ENCODE measurements around the gene KCNN3. TPM values are rescaled to one million over a fixed set of nuclear protein-coding genes. Genes with fewer than 3 reads are reported as not detected.

The KCNN3 gene
- total and polyA plus RNA-seq, 4 donors, result 0.08 to 4.7 (median 1.8) TPM

- H3K27me3 ChIP-seq (ENCODE audit: control insufficient read depth in 1 of 2, insufficient read depth in 2 of 2, low read length in 1 of 2), result no peaks in the 10 kb centered on the region
- DNase-seq (no peak), ATAC-seq (ENCODE audit: low FRiP score) (no peak)
- 91 to 95% methylated on average over 11 of the region's 11 CpGs for WGBS, 2 donors
- no peak overlapping the region for H3K4me3 ChIP-seq (ENCODE audit: low read length in 2 of 2)
- intact Hi-C loops (cut with DNase I), result no loop called here
- H3K4me1 ChIP-seq (ENCODE audit: control insufficient read depth in 1 of 2, insufficient read depth in 2 of 2, low read length in 2 of 2), result no peaks in the 10 kb centered on the region
- no peaks in the 10 kb centered on the region for H3K36me3 ChIP-seq (ENCODE audit: control insufficient read depth in 1 of 2, insufficient read depth in 2 of 2, low read length in 1 of 2)
- H3K9me3 ChIP-seq (ENCODE audit: control insufficient read depth, low read length), result no peaks in the 10 kb centered on the region
- H3K27ac ChIP-seq (ENCODE audit: low read depth in 1 of 2, low read length in 2 of 2), result no peak overlapping the region
Observed at GRCh38 chr1:154742606-154743005, 127.5 kb downstream of the KCNN3 start.

GRCh38 chr1:154741741-154742495, 128.2 kb downstream of the KCNN3 start:
- Histone ChIP-seq H3K9me3 (ENCODE audit: control insufficient read depth, low read length) (no peaks in the 10 kb centered on the region), H3K36me3 (ENCODE audit: control insufficient read depth in 1 of 2, insufficient read depth in 2 of 2, low read length in 1 of 2) (no peaks in the 10 kb centered on the region), H3K27me3 (ENCODE audit: control insufficient read depth in 1 of 2, insufficient read depth in 2 of 2, low read length in 1 of 2) (no peaks in the 10 kb centered on the region), H3K4me1 (ENCODE audit: control insufficient read depth in 1 of 2, insufficient read depth in 2 of 2, low read length in 2 of 2) (no peaks in the 10 kb centered on the region), H3K27ac (ENCODE audit: low read depth in 1 of 2, low read length in 2 of 2) (no peak overlapping the region), H3K4me3 (ENCODE audit: low read length in 2 of 2) (no peak overlapping the region)
- 71 to 73% methylated on average over 15 of the region's 15 CpGs for WGBS, 2 donors
- DNase-seq (no peak), ATAC-seq (ENCODE audit: low FRiP score) (peak; percentile 22)
- intact Hi-C loops (cut with DNase I), result no loop called here

DNA sequence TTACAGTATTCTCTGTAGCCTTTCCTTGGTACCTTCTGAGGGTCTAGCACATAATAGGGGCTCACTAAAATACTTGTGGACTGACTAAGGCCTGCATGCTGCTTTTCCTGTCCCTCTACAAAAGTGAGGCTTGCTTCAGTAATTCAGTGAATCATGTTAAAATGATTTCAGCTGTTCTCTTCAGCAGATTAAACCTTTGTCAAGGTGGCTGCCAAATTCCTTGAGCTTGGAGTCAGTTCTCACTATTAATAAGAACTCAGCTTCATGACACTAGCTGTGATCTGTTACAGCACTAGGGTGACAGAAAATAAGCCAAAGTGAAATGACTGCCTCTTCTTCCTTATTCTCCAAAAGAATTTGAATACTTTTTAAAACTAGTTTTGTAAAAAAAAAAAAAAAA, 128.8 kb downstream of the KCNN3 start:
- Histone ChIP-seq H3K4me3 (ENCODE audit: low read length in 2 of 2) (no peak overlapping the region), H3K36me3 (ENCODE audit: control insufficient read depth in 1 of 2, insufficient read depth in 2 of 2, low read length in 1 of 2) (no peaks in the 10 kb centered on the region), H3K27me3 (ENCODE audit: control insufficient read depth in 1 of 2, insufficient read depth in 2 of 2, low read length in 1 of 2) (no peaks in the 10 kb centered on the region), H3K9me3 (ENCODE audit: control insufficient read depth, low read length) (no peaks in the 10 kb centered on the region), H3K27ac (ENCODE audit: low read depth in 1 of 2, low read length in 2 of 2) (no peak overlapping the region), H3K4me1 (ENCODE audit: control insufficient read depth in 1 of 2, insufficient read depth in 2 of 2, low read length in 2 of 2) (no peaks in the 10 kb centered on the region)
- no peak for DNase-seq
- intact Hi-C loops (cut with DNase I), result no loop called here
- no peak for ATAC-seq (ENCODE audit: low FRiP score)

DNA sequence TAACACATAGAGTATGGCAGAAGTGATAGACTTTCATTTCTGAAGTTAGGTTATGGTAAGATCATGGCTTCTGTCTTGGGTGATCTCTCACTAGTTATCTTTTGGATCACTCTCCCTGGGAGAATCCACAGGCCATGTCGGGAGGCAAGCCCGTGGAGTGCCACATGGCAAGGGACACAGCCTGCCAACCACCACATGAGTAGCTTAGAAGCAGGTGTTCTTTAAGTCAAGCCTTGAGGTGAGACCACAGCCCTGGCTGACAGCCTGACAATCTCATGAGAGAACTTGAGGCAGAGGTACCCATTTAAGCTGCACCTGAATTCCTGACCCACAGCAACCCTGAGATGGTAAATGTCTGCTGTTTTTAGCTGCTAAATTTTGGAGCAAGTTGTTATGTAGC, 130.4 kb downstream of the KCNN3 start:
- H3K4me3 ChIP-seq (ENCODE audit: low read length in 2 of 2), result no peak overlapping the region
- intact Hi-C loops (cut with DNase I), result no loop called here
- ATAC-seq (ENCODE audit: low FRiP score), result no peak
- no peak overlapping the region for H3K27ac ChIP-seq (ENCODE audit: low read depth in 1 of 2, low read length in 2 of 2)
- H3K4me1 ChIP-seq (ENCODE audit: control insufficient read depth in 1 of 2, insufficient read depth in 2 of 2, low read length in 2 of 2), result no peaks in the 10 kb centered on the region
- no peaks in the 10 kb centered on the region for H3K9me3 ChIP-seq (ENCODE audit: control insufficient read depth, low read length)
- no peak for DNase-seq
- H3K27me3 ChIP-seq (ENCODE audit: control insufficient read depth in 1 of 2, insufficient read depth in 2 of 2, low read length in 1 of 2), result no peaks in the 10 kb centered on the region
- 92 to 93% methylated on average over 2 of the region's 2 CpGs for WGBS, 2 donors
- no peaks in the 10 kb centered on the region for H3K36me3 ChIP-seq (ENCODE audit: control insufficient read depth in 1 of 2, insufficient read depth in 2 of 2, low read length in 1 of 2)

DNA sequence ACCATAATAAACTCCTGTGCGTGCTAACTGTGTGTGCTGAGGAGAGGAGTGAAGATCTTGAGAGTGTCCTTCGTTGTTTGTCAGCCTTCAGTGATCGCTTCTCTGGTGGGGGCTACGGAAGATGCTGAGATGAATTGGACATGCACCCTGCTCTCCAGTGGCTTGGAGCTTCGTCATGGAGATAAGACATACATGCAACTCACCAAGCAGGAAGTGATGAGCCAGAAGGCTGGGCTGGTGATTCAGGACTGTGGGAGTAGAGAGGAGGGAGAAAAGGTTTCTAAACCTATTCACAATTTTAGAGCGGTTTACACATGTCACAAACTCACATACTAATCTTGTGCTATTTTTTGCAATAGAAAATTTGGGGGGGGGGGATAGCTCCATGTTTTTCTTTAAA, 133.2 kb downstream of the KCNN3 start:
- Histone ChIP-seq H3K4me1 (ENCODE audit: control insufficient read depth in 1 of 2, insufficient read depth in 2 of 2, low read length in 2 of 2) (no peaks in the 10 kb centered on the region), H3K4me3 (ENCODE audit: low read length in 2 of 2) (no peak overlapping the region), H3K27me3 (ENCODE audit: control insufficient read depth in 1 of 2, insufficient read depth in 2 of 2, low read length in 1 of 2) (no peaks in the 10 kb centered on the region), H3K36me3 (ENCODE audit: control insufficient read depth in 1 of 2, insufficient read depth in 2 of 2, low read length in 1 of 2) (no peaks in the 10 kb centered on the region), H3K27ac (ENCODE audit: low read depth in 1 of 2, low read length in 2 of 2) (no peak overlapping the region), H3K9me3 (ENCODE audit: control insufficient read depth, low read length) (no peaks in the 10 kb centered on the region)
- intact Hi-C loops (cut with DNase I), result no loop called here
- DNase-seq, result peak in 1 of 2 donors; percentile 48
- ATAC-seq (ENCODE audit: low FRiP score), result no peak
- WGBS, 2 donors, result 80 to 83% methylated on average over 6 of the region's 6 CpGs

DNA sequence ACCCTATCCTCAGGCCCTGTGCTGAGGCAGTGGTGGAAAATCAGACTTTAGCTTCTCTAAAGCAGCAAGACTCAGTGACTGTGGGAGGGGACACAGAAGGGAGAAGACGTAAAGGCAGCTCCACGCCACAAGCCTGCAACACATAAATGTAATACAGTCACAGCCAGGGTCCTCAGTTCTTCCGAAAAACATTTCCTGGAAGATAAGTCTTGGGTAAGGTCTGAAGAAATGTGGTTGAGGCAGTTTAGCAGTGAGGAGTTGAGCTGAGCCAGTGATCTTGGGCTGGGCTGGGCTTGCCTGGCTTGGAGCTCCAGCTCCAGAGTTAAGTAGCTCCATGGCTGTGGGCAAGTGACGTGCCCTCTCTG, 134.3 kb downstream of the KCNN3 start:
- no peak for ATAC-seq (ENCODE audit: low FRiP score)
- 91 to 94% methylated on average over 4 of the region's 4 CpGs for WGBS, 2 donors
- no peak overlapping the region for H3K27ac ChIP-seq (ENCODE audit: low read depth in 1 of 2, low read length in 2 of 2)
- H3K36me3 ChIP-seq (ENCODE audit: control insufficient read depth in 1 of 2, insufficient read depth in 2 of 2, low read length in 1 of 2), result no peaks in the 10 kb centered on the region
- H3K9me3 ChIP-seq (ENCODE audit: control insufficient read depth, low read length), result no peaks in the 10 kb centered on the region
- no peak overlapping the region for H3K4me3 ChIP-seq (ENCODE audit: low read length in 2 of 2)
- H3K4me1 ChIP-seq (ENCODE audit: control insufficient read depth in 1 of 2, insufficient read depth in 2 of 2, low read length in 2 of 2), result no peaks in the 10 kb centered on the region
- peak in 1 of 2 donors; percentile 28 for DNase-seq
- intact Hi-C loops (cut with DNase I), result no loop called here
- H3K27me3 ChIP-seq (ENCODE audit: control insufficient read depth in 1 of 2, insufficient read depth in 2 of 2, low read length in 1 of 2), result no peaks in the 10 kb centered on the region

DNA sequence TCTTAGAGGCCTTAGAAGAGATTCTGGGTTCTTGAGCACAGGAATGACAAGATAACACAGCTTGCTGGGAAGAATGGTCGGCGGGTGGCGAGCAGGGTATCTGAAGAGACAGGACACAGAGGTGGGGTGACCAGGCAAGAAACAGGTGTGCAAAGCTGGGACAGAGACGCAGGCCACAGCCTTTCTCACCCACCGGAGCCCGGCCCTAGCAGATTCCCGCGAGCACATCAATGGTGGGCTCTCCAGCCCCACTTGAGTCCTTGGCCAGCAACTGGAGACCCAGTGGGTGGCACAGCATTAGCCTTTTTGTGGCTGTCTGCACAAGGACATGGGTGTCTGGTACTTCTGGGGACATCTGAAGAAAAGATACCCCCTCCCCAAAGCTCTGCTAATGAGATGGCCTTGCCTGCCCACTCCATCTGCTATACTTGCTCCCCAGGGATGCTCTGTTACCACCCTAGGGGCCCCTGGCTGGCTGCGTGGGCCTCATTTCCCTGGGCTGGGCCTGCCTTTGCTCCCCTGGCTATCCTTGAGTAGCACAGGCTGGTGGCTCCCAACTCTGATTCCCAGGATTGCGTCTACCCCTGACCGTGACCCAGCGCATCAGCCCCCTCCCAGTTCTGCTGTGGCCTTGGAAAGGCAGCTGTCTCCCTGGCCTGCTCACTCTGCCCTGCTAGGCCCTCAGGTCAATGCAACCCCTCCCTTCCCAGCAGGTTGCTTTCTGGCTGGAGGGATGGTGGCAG, 134.8 kb downstream of the KCNN3 start:
- intact Hi-C loops (cut with DNase I), result no loop called here
- WGBS, 2 donors, result 94 to 96% methylated on average over 12 of the region's 12 CpGs
- Histone ChIP-seq H3K36me3 (ENCODE audit: control insufficient read depth in 1 of 2, insufficient read depth in 2 of 2, low read length in 1 of 2) (no peaks in the 10 kb centered on the region), H3K27me3 (ENCODE audit: control insufficient read depth in 1 of 2, insufficient read depth in 2 of 2, low read length in 1 of 2) (no peaks in the 10 kb centered on the region), H3K9me3 (ENCODE audit: control insufficient read depth, low read length) (no peaks in the 10 kb centered on the region), H3K27ac (ENCODE audit: low read depth in 1 of 2, low read length in 2 of 2) (no peak overlapping the region), H3K4me3 (ENCODE audit: low read length in 2 of 2) (no peak overlapping the region), H3K4me1 (ENCODE audit: control insufficient read depth in 1 of 2, insufficient read depth in 2 of 2, low read length in 2 of 2) (no peaks in the 10 kb centered on the region)
- ATAC-seq (ENCODE audit: low FRiP score), result no peak
- DNase-seq, result peak in 1 of 2 donors; percentile 61

GRCh38 chr1:154733621-154734020, 136.5 kb downstream of the KCNN3 start:
- H3K27ac ChIP-seq (ENCODE audit: low read depth in 1 of 2, low read length in 2 of 2), result no peak overlapping the region
- DNase-seq, result no peak
- no peaks in the 10 kb centered on the region for H3K9me3 ChIP-seq (ENCODE audit: control insufficient read depth, low read length)

GRCh38 chr1:154730986-154731489, 139.0 kb downstream of the KCNN3 start:
- no peak for ATAC-seq (ENCODE audit: low FRiP score)
- 24 to 27% methylated on average over 10 of the region's 10 CpGs for WGBS, 2 donors
- no peak for DNase-seq
- intact Hi-C loops (cut with DNase I), result no loop called here
- no peaks in the 10 kb centered on the region for H3K9me3 ChIP-seq (ENCODE audit: control insufficient read depth, low read length)
- H3K4me3 ChIP-seq (ENCODE audit: low read length in 2 of 2), result no peak overlapping the region
- no peaks in the 10 kb centered on the region for H3K4me1 ChIP-seq (ENCODE audit: control insufficient read depth in 1 of 2, insufficient read depth in 2 of 2, low read length in 2 of 2)
- H3K36me3 ChIP-seq (ENCODE audit: control insufficient read depth in 1 of 2, insufficient read depth in 2 of 2, low read length in 1 of 2), result no peaks in the 10 kb centered on the region
- no peak overlapping the region for H3K27ac ChIP-seq (ENCODE audit: low read depth in 1 of 2, low read length in 2 of 2)
- no peaks in the 10 kb centered on the region for H3K27me3 ChIP-seq (ENCODE audit: control insufficient read depth in 1 of 2, insufficient read depth in 2 of 2, low read length in 1 of 2)

More at GRCh38 chr1:154733621-154734020, 136.5 kb downstream of the KCNN3 start:
- Histone ChIP-seq H3K36me3 (ENCODE audit: control insufficient read depth in 1 of 2, insufficient read depth in 2 of 2, low read length in 1 of 2) (no peaks in the 10 kb centered on the region), H3K27me3 (ENCODE audit: control insufficient read depth in 1 of 2, insufficient read depth in 2 of 2, low read length in 1 of 2) (no peaks in the 10 kb centered on the region), H3K4me3 (ENCODE audit: low read length in 2 of 2) (no peak overlapping the region), H3K4me1 (ENCODE audit: control insufficient read depth in 1 of 2, insufficient read depth in 2 of 2, low read length in 2 of 2) (no peaks in the 10 kb centered on the region)
- 81 to 86% methylated on average over 4 of the region's 4 CpGs for WGBS, 2 donors
- intact Hi-C loops (cut with DNase I), result no loop called here
- ATAC-seq (ENCODE audit: low FRiP score), result no peak
